Measurements from ENCODE around the gene LCP2.

LCP2 gene

DNA sequence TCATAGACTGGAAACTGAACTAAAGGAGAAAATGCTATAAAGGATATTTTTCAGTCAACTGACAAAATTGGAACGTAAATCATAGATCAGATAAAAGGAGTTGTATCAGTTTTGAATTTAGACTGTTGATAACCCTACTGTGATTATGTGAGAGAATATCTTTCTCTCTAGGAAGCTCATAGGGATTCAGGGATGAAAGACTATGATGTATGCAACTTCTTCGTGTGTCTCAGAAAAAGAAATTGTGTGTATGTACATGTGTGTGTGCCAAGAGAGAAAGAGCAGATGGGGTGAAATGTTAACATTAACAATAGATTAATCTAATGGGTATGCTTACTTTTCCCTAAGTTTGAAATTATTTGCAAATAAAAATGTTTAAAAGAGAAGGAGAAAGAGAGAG, 95.5 kb downstream of the LCP2 start:
- no peak for DNase-seq

- no peak for DNase-seq
These were observed 96.3 kb downstream of the LCP2 start for GRCh38 chr5:170201311-170201710.

- DNase-seq = no peak
These were observed 96.7 kb downstream of the LCP2 start for GRCh38 chr5:170200876-170201275.
